ENCODE measurements around the gene VWA5B2.

GRCh38 chr3:184230081-184230602 is 757 bp downstream of the VWA5B2 start:
- no peak for TF ChIP-seq SMC3 (conservative IDR thresholded peaks at IDR 0.05; ENCODE audit: poor library complexity)
- TF ChIP-seq, protein P1, sequence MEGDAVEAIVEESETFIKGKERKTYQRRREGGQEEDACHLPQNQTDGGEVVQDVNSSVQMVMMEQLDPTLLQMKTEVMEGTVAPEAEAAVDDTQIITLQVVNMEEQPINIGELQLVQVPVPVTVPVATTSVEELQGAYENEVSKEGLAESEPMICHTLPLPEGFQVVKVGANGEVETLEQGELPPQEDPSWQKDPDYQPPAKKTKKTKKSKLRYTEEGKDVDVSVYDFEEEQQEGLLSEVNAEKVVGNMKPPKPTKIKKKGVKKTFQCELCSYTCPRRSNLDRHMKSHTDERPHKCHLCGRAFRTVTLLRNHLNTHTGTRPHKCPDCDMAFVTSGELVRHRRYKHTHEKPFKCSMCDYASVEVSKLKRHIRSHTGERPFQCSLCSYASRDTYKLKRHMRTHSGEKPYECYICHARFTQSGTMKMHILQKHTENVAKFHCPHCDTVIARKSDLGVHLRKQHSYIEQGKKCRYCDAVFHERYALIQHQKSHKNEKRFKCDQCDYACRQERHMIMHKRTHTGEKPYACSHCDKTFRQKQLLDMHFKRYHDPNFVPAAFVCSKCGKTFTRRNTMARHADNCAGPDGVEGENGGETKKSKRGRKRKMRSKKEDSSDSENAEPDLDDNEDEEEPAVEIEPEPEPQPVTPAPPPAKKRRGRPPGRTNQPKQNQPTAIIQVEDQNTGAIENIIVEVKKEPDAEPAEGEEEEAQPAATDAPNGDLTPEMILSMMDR (IDR thresholded peaks at IDR 0.05; ENCODE audit: poor library complexity, severe bottlenecking), result no peak

Data from neural cell (in vitro differentiated cells).